Spinal cord (tissue), 10 donors: ENCODE data around the gene FAM200A. TPM values are rescaled to one million over a fixed set of nuclear protein-coding genes. Genes with fewer than 3 reads are reported as not detected.
"Not testable (repeated sequence)": the region's sequence is repeated elsewhere in the genome, so short reads cannot be mapped to it uniquely, and the experiment has no call there.

Experiments
- DNase-seq, 6 donors: peaks; one replicate each; pipeline versions ENCODE4 v3.0.0 to v3.0.0-alpha.2; 2013 to 2015; ENCODE audit warnings: low spot score in 6 of 6, low read depth in 4 of 6
- H3K27ac ChIP-seq: one replicate; pipeline ENCODE4 v1.5.1; 2013; ENCODE audit warnings: low read depth, low read length, control low read depth
- H3K27me3 ChIP-seq: one replicate; pipeline ENCODE4 v1.6.1; 2013; ENCODE audit warnings: low read length; ENCODE audit not compliant: control insufficient read depth, insufficient read depth
- H3K36me3 ChIP-seq: one replicate; pipeline ENCODE4 v1.6.1; 2013; ENCODE audit warnings: low read length; ENCODE audit not compliant: control insufficient read depth, insufficient read depth
- H3K4me1 ChIP-seq: one replicate; pipeline ENCODE4 v1.6.1; 2013; ENCODE audit warnings: low read length; ENCODE audit not compliant: control insufficient read depth, insufficient read depth
- H3K4me3 ChIP-seq: one replicate; pipeline ENCODE4 v1.5.1; 2013; ENCODE audit warnings: low read depth, low read length, control low read depth
- H3K9me3 ChIP-seq: one replicate; pipeline ENCODE4 v1.6.1; 2013; ENCODE audit warnings: low read length; ENCODE audit not compliant: control insufficient read depth, insufficient read depth
- WGBS: methylation state at CpG from one replicate; pipeline ENCODE4 v1.1.5; 2013; ENCODE audit warnings: missing lambda C conversion rate; ENCODE audit not compliant: insufficient coverage; 5-methylcytosine and 5-hydroxymethylcytosine counted together
- polyA plus RNA-seq, 2 donors: library from polyadenylated mRNA; unstranded; fragments of 120-200 nt; gene quantifications; one replicate each; pipeline ENCODE4 v1.2.1, GENCODE V29; 2013; ENCODE audit not compliant: insufficient read length in 2 of 2
- total RNA-seq, 2 donors: library from RNA; depleted of rRNA in 1 of 2; stranded (reverse); fragments of 120-200 nt in 1 of 2; fragments of >200 nt in 1 of 2; gene quantifications; one replicate each; pipeline versions ENCODE4 v1.2.3 to v1.2.4, GENCODE V29; 2013 to 2014
- donor health status: healthy.

The FAM200A gene
- total and polyA plus RNA-seq, 4 donors = 11.6 to 13.0 (median 12.5) TPM

DNA sequence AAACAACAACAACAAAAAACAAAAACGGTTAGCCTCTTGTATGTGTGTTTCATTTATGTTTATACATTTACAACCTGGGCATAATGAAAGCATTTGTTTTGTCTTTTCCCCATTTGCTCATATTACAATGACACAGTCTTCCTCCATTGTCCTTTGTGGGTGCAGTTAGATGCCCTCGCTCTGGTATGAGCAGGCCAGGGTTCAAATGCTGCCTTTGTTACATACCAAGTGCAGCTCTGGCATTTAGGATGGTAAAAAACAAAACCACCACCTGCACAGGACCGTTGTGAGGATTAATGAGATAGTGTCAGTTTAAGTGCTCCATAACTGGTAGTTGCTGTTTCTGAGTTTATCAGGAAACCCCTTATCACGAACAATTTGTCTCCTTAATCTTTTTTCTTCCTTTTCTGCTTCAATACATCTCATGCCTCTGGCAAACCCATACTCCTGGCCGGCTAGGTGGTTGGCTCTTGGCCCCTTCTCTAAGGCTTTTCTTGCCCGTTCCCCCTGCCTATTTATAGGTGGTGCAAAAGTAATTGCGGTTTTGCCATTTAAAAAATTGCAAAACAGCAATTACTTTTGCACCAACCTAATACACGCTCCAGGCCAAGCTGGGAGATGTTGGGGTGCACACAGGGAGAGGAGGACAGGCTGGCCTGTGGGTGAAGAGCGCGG is 27.5 kb upstream of the FAM200A start:
- Histone ChIP-seq H3K9me3 (no peaks in the 10 kb centered on the region), H3K4me1 (peaks cover 15% of the 10 kb centered on the region), H3K36me3 (no peaks in the 10 kb centered on the region), H3K4me3 (peak overlapping the region; percentile 73), H3K27ac (peak overlapping the region; percentile 52), H3K27me3 (no peaks in the 10 kb centered on the region)
- peak in 2 of 6 donors; percentile 5 to 9 for DNase-seq
- 30% methylated on average over 3 of the region's 10 CpGs for WGBS

GRCh38 chr7:99576251-99576650 is 24.3 kb upstream of the FAM200A start:
- no peak overlapping the region for H3K27ac ChIP-seq
- H3K36me3 ChIP-seq = peaks cover 2% of the 10 kb centered on the region
- WGBS = no CpG with 5 or more reads among the region's 3 CpGs
- no peaks in the 10 kb centered on the region for H3K27me3 ChIP-seq
- peaks cover 15% of the 10 kb centered on the region for H3K4me1 ChIP-seq
- H3K4me3 ChIP-seq = no peak overlapping the region
- H3K9me3 ChIP-seq = no peaks in the 10 kb centered on the region
- no peak for DNase-seq

GRCh38 chr7:99573257-99573656 is 21.3 kb upstream of the FAM200A start:
- Histone ChIP-seq H3K27me3 (no peaks in the 10 kb centered on the region), H3K27ac (no peak overlapping the region), H3K36me3 (peaks cover 8% of the 10 kb centered on the region), H3K9me3 (no peaks in the 10 kb centered on the region), H3K4me1 (no peaks in the 10 kb centered on the region), H3K4me3 (no peak overlapping the region)
- no peak for DNase-seq
- no CpG with 5 or more reads among the region's 1 CpG for WGBS

DNA sequence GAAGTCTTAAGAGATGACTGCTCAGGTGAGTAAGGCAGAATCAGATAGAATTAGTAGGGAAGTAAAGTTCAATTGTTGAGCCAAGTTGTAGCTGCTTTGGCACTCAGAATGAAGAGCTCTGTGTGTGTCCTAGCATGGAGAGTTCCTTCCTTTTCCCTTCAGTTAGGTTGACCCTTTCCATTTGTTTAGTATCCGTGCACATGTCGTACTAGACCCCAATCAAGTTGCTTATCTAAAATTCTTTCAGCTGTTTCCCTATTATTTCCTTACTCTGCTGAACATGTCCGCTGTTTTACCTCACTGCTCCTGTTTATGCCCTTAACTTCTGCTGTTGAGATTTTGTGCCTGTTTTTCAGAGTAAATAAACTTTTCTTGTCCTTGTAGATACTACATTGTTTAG is 19.9 kb upstream of the FAM200A start:
- no peak for DNase-seq
- WGBS = 92% methylated on average over 2 of the region's 3 CpGs
- H3K27ac ChIP-seq = no peak overlapping the region
- no peaks in the 10 kb centered on the region for H3K27me3 ChIP-seq
- H3K9me3 ChIP-seq = no peaks in the 10 kb centered on the region
- no peak overlapping the region for H3K4me3 ChIP-seq
- H3K4me1 ChIP-seq = no peaks in the 10 kb centered on the region
- peaks cover 16% of the 10 kb centered on the region for H3K36me3 ChIP-seq

DNA sequence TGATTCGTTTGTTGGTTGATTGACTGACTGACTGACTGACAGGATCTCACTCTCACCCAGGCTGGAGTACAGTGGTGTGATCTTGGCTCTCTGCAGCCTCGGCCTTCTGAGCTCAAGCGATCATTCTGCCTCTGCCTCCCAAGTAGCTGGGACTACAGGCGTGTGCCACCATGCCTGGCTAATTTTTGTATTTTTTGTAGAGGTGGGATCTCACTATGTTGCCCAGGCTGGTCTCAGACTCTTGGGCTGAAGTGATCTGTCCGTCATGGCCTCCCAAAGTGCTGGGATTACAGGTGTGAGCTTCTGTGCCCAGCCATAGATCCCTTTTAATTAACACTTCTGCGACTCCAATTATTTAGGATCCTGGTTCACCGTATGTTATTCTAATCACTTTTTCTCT is 16.9 kb upstream of the FAM200A start:
- not testable (repeated sequence) for H3K27ac ChIP-seq, H3K4me3 ChIP-seq, DNase-seq, H3K9me3 ChIP-seq, H3K27me3 ChIP-seq, H3K4me1 ChIP-seq
- WGBS = 90% methylated on average over 4 of the region's 7 CpGs
- H3K36me3 ChIP-seq = peaks cover 24% of the 10 kb centered on the region

DNA sequence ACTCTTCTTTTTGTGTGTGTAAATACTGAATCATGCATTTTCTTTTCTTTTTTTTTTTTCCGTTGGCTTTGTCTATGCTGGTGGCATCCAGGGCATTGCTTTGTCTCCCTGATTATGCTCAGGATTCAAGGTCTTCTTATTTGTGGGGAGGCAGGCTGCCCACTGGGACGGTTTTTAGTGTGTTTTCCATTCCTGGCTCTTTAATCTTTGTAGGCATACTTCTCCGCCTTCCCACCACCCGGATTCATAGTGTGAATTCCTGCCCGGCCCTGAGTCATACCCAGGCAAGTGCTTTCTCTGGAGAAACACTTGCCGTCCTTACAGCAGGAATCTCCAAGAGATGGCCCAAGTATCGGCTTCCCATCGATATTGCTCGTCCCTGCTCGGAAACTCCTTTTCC is 11.7 kb upstream of the FAM200A start:
- 94% methylated on average over 5 of the region's 10 CpGs for WGBS
- no peak for DNase-seq
- no peak overlapping the region for H3K27ac ChIP-seq
- peaks cover 15% of the 10 kb centered on the region for H3K4me1 ChIP-seq
- no peak overlapping the region for H3K4me3 ChIP-seq
- H3K36me3 ChIP-seq = peaks cover 49% of the 10 kb centered on the region
- H3K9me3 ChIP-seq = no peaks in the 10 kb centered on the region
- no peaks in the 10 kb centered on the region for H3K27me3 ChIP-seq

DNA sequence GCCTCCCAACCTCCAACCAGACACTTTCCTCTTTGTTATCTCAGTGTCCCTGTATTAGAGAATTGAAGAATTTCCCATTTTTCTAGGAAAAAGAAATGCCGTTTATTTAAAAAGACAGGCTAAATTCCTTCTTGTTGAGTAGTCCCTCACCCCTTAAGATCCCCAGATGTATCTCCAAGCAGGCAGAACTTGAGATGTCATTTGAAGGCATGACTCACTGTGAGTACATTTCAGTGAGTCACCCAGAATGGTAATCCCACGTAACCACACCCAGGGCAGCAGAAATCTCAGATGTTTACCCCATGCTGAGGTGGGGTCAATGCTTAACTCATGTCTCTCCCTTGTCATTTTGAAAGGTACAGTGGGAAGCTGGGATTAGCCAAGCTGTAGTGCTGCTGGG is 10.9 kb upstream of the FAM200A start:
- peaks cover 44% of the 10 kb centered on the region for H3K36me3 ChIP-seq
- no peak for DNase-seq
- H3K27ac ChIP-seq = no peak overlapping the region
- 100% methylated on average over 1 of the region's 2 CpGs for WGBS
- no peaks in the 10 kb centered on the region for H3K27me3 ChIP-seq
- H3K9me3 ChIP-seq = no peaks in the 10 kb centered on the region
- H3K4me3 ChIP-seq = no peak overlapping the region
- H3K4me1 ChIP-seq = peaks cover 15% of the 10 kb centered on the region

DNA sequence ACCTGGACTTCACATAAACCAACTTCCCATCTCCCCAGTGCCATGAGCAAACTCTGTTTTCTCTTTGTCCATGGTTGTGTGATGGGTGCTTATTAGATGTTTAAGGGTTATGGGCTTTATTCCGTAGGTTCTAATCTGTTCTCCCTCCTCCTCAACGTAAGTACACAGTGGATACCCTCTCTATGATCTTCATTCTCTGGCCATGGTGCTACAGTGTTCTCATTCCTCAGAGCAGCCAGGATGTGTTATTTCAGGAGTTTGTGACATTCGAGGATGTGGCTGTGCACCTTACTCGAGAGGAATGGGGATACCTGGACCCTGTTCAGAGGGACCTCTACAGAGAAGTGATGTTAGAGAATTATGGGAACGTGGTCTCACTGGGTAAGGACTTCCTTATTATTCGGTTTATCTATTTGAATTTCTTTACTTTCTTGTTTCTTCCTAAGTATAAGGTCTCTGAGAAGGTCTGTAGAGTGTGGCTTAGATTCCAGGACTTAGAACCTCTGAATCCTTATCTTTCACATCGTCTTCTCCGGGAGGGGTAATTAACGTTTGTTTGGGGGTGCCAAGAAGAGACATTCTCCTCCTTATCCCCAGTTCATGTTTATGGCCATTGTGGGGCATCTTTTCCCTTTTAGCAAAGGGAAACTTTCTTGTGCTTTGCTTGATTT is 10.3 kb upstream of the FAM200A start:
- H3K27ac ChIP-seq = no peak overlapping the region
- WGBS = no CpG with 5 or more reads among the region's 9 CpGs
- H3K27me3 ChIP-seq = no peaks in the 10 kb centered on the region
- H3K4me1 ChIP-seq = peaks cover 15% of the 10 kb centered on the region
- H3K36me3 ChIP-seq = peaks cover 43% of the 10 kb centered on the region
- H3K9me3 ChIP-seq = no peaks in the 10 kb centered on the region
- no peak for DNase-seq
- no peak overlapping the region for H3K4me3 ChIP-seq

DNA sequence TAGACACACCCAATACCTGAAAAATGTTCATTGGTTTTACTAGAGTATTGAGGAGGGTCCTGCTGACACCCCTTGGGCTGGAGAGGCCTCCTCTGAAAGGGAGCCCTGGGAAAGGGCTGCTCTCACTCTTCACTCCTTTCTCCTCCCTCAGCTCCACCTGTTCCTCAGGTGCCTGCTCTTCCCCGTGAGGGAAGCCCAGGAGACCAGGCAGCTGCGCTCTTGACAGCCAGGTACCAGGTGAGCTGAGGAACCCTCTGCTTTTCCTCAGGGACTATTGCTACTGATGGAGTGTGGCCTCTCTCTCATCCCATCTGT is 9.8 kb upstream of the FAM200A start:
- no peak for DNase-seq
- no peaks in the 10 kb centered on the region for H3K27me3 ChIP-seq
- H3K27ac ChIP-seq = no peak overlapping the region
- no peak overlapping the region for H3K4me3 ChIP-seq
- no peaks in the 10 kb centered on the region for H3K9me3 ChIP-seq
- WGBS = 100% methylated on average over 2 of the region's 2 CpGs
- peaks cover 21% of the 10 kb centered on the region for H3K4me1 ChIP-seq
- peaks cover 41% of the 10 kb centered on the region for H3K36me3 ChIP-seq
